IMR-90 (cell line): ENCODE measurements around the gene FAT1. TPM values are rescaled to one million over a fixed set of nuclear protein-coding genes. Genes with fewer than 3 reads are reported as not detected.

Experiments
- ATAC-seq: fragments of 200-7000 bp; cut with Tn5 transposase; 2 replicates; pipeline ENCODE4 v1.9.1; 2020; ENCODE audit warnings: low read depth, mild to moderate bottlenecking, moderate library complexity
- BruUV-seq: library from RNA; stranded (reverse); fragments of 400-500 nt; replicated peaks from 2 replicates; lab custom pipeline; 2021; lab: Mats Ljungman, UMichigan
- CTCF ChIA-PET: fragments of 300-600 bp; formaldehyde crosslinking; extraction: SDS; loops from one replicate; lab custom pipeline; 2021; ENCODE audit warnings: antibody characterized with exemption; lab: Yijun Ruan, JAX
- POLR2A ChIA-PET: fragments of 300-600 bp; sonication (Branson Sonifier 250); formaldehyde crosslinking; loops from one replicate; lab custom pipeline; 2022; ENCODE audit warnings: antibody characterized with exemption; ENCODE audit not compliant: unreplicated experiment; lab: Charles Lee
- DNase-seq: peaks from one replicate; pipeline ENCODE4 v3.0.0; 2013
- H2AFZ ChIP-seq: replicated peaks from 2 replicates; pipeline ENCODE3; 2013; ENCODE audit warnings: low read length, mild to moderate bottlenecking; ENCODE audit not compliant: poor library complexity
- H2AK5ac ChIP-seq: 2 replicates; pipeline ENCODE4 v1.6.1; 2013; ENCODE audit warnings: low read depth, low read length, inconsistent platforms
- H2AK9ac ChIP-seq: replicated peaks from 2 replicates; pipeline ENCODE3; 2013; ENCODE audit warnings: mild to moderate bottlenecking, low read depth, low read length, moderate library complexity; ENCODE audit not compliant: poor library complexity
- H2BK120ac ChIP-seq: 2 replicates; pipeline ENCODE4 v1.6.1; 2013; ENCODE audit warnings: low read depth, low read length, inconsistent platforms
- H2BK15ac ChIP-seq: 3 replicates; pipeline ENCODE4 v1.6.1; 2013; ENCODE audit warnings: low read depth, low read length, inconsistent platforms
- H2BK20ac ChIP-seq: 2 replicates; pipeline ENCODE4 v1.6.1; 2013; ENCODE audit warnings: low read depth, mild to moderate bottlenecking, inconsistent platforms, low read length, moderate library complexity
- H2BK5ac ChIP-seq: 2 replicates; pipeline ENCODE4 v1.6.1; 2013; ENCODE audit warnings: mild to moderate bottlenecking, low read depth, low read length, inconsistent platforms; ENCODE audit not compliant: poor library complexity, severe bottlenecking
- H3K14ac ChIP-seq: replicated peaks from 2 replicates; pipeline ENCODE4 v1.6.1; 2013; ENCODE audit warnings: low read depth, low read length, inconsistent platforms
- H3K18ac ChIP-seq: 2 replicates; pipeline ENCODE4 v1.6.1; 2013; ENCODE audit warnings: low read depth, low read length, control low read depth
- H3K23ac ChIP-seq: 2 replicates; pipeline ENCODE4 v1.6.1; 2013; ENCODE audit warnings: low read depth, low read length, inconsistent platforms
- H3K27ac ChIP-seq: 2 replicates; pipeline ENCODE4 v1.5.1; 2013; ENCODE audit warnings: mild to moderate bottlenecking, control low read depth, low read length; ENCODE audit not compliant: insufficient read depth
- H3K27me3 ChIP-seq: 2 replicates; pipeline ENCODE4 v1.6.1; 2013; ENCODE audit warnings: low read length; ENCODE audit not compliant: control insufficient read depth, insufficient read depth
- H3K36me3 ChIP-seq: 2 replicates; pipeline ENCODE4 v1.6.1; 2013; ENCODE audit warnings: low read length, mixed read lengths; ENCODE audit not compliant: control insufficient read depth, insufficient read depth
- H3K4ac ChIP-seq: 2 replicates; pipeline ENCODE4 v1.6.1; 2013; ENCODE audit warnings: low read depth, low read length, inconsistent platforms
- H3K4me1 ChIP-seq: 2 replicates; pipeline ENCODE4 v1.6.1; 2013; ENCODE audit warnings: low read length, mixed read lengths; ENCODE audit not compliant: control insufficient read depth, insufficient read depth
- H3K4me2 ChIP-seq: 2 replicates; pipeline ENCODE4 v1.6.1; 2013; ENCODE audit warnings: low read depth, mild to moderate bottlenecking, control low read depth, low read length, moderate library complexity
- H3K4me3 ChIP-seq: 2 replicates; pipeline ENCODE4 v1.5.1; 2013; ENCODE audit warnings: low read depth, mild to moderate bottlenecking, control low read depth, low read length, moderate library complexity; ENCODE audit not compliant: insufficient read depth
- H3K56ac ChIP-seq: 2 replicates; pipeline ENCODE4 v1.6.1; 2013; ENCODE audit warnings: low read length, inconsistent platforms; ENCODE audit not compliant: insufficient read depth; ENCODE audit errors: extremely low read depth
- H3K79me1 ChIP-seq, 2 experiments: 2 replicates each; pipeline ENCODE4 v1.6.1; 2013; ENCODE audit warnings: low read length in 2 of 2, inconsistent platforms in 1 of 2, low read depth in 1 of 2
- H3K9ac ChIP-seq: 2 replicates; pipeline ENCODE4 v1.6.1; 2013; ENCODE audit warnings: low read depth, low read length, control low read depth
- H3K9me1 ChIP-seq: 2 replicates; pipeline ENCODE4 v1.6.1; 2013; ENCODE audit warnings: low read length, inconsistent platforms; ENCODE audit not compliant: insufficient read depth
- H3K9me3 ChIP-seq: 2 replicates; pipeline ENCODE4 v1.6.1; 2013; ENCODE audit warnings: low read length; ENCODE audit not compliant: control insufficient read depth, insufficient read depth
- H4K20me1 ChIP-seq: 2 replicates; pipeline ENCODE4 v1.6.1; 2013; ENCODE audit warnings: low read length, inconsistent platforms; ENCODE audit not compliant: insufficient read depth
- H4K5ac ChIP-seq: 2 replicates; pipeline ENCODE4 v1.6.1; 2013; ENCODE audit warnings: mild to moderate bottlenecking, low read depth, low read length, control low read depth
- H4K8ac ChIP-seq, 2 experiments: 2 replicates each; pipeline ENCODE4 v1.6.1; 2013; ENCODE audit warnings: low read depth in 2 of 2, low read length in 2 of 2, control low read depth in 1 of 2, inconsistent platforms in 1 of 2
- H4K91ac ChIP-seq: 2 replicates; pipeline ENCODE4 v1.6.1; 2013; ENCODE audit warnings: low read depth, low read length, inconsistent platforms; ENCODE audit not compliant: insufficient read depth
- BHLHE40 ChIP-seq: fragments of 150-350 bp; IDR thresholded peaks from 2 replicates; pipeline ENCODE4 v1.6.1; 2016; ENCODE audit warnings: mild to moderate bottlenecking, low read depth, low read length
- CHD1 ChIP-seq: IDR thresholded peaks from 2 replicates; pipeline ENCODE4 v1.6.1; 2012; ENCODE audit warnings: low read depth, low read length, improper control_type of control experiment
- CTCF ChIP-seq: conservative IDR thresholded peaks from 2 replicates; pipeline ENCODE4 v1.5.1; 2012; ENCODE audit warnings: mild to moderate bottlenecking, low read depth, low read length, improper control_type of control experiment
- ELK1 ChIP-seq: fragments of 150-350 bp; IDR thresholded peaks from 2 replicates; pipeline ENCODE4 v1.6.1; 2016; ENCODE audit warnings: low read depth, mild to moderate bottlenecking, low read length, moderate library complexity, borderline replicate concordance
- FOS ChIP-seq: fragments of 150-350 bp; IDR thresholded peaks from 2 replicates; pipeline ENCODE4 v1.6.1; 2016; ENCODE audit warnings: low read depth, low read length
- MAFK ChIP-seq: IDR thresholded peaks from 2 replicates; pipeline ENCODE4 v1.6.1; 2012; ENCODE audit warnings: low read depth, low read length, improper control_type of control experiment
- MAZ ChIP-seq: IDR thresholded peaks from 2 replicates; pipeline ENCODE4 v1.6.1; 2012; ENCODE audit warnings: low read depth, mild to moderate bottlenecking, low read length, improper control_type of control experiment, moderate library complexity, borderline replicate concordance
- MXI1 ChIP-seq: IDR thresholded peaks from 2 replicates; pipeline ENCODE4 v1.6.1; 2012; ENCODE audit warnings: low read depth, mild to moderate bottlenecking, low read length, moderate library complexity, borderline replicate concordance
- NFE2L2 ChIP-seq: fragments of 150-350 bp; IDR thresholded peaks from 2 replicates; pipeline ENCODE4 v1.6.1; 2016; ENCODE audit warnings: low read depth, mild to moderate bottlenecking, low read length
- POLR2A ChIP-seq: IDR thresholded peaks from 2 replicates; pipeline ENCODE4 v1.6.1; 2012; ENCODE audit warnings: mild to moderate bottlenecking, low read depth, low read length
- RAD21 ChIP-seq: IDR thresholded peaks from 2 replicates; pipeline ENCODE4 v1.6.1; 2012; ENCODE audit warnings: low read length, improper control_type of control experiment
- RCOR1 ChIP-seq: IDR thresholded peaks from 2 replicates; pipeline ENCODE4 v1.6.1; 2012; ENCODE audit warnings: mild to moderate bottlenecking, low read length, improper control_type of control experiment; ENCODE audit not compliant: insufficient replicate concordance
- RFX5 ChIP-seq: IDR thresholded peaks from 2 replicates; pipeline ENCODE4 v1.8.0; 2012; ENCODE audit warnings: low read depth, mild to moderate bottlenecking, low read length, moderate library complexity
- SMC3 ChIP-seq: fragments of 150-350 bp; IDR thresholded peaks from 2 replicates; pipeline ENCODE4 v1.6.1; 2016; ENCODE audit warnings: low read depth, mild to moderate bottlenecking, antibody characterized with exemption, low read length, moderate library complexity
- USF2 ChIP-seq: fragments of 150-350 bp; IDR thresholded peaks from 2 replicates; pipeline ENCODE4 v1.6.1; 2017; ENCODE audit warnings: mild to moderate bottlenecking, antibody characterized with exemption, low read length, low read depth
- WGBS, 2 experiments: methylation state at CpG; one replicate each; pipeline versions ENCODE4 v1.1.5 to v1.1.7; 2013; ENCODE audit warnings: missing lambda C conversion rate in 2 of 2; ENCODE audit not compliant: insufficient read length in 1 of 2; ENCODE audit errors: extremely low coverage in 2 of 2; 5-methylcytosine and 5-hydroxymethylcytosine counted together
- dilution Hi-C: fragments of 300-500 bp; cut with HindIII; formaldehyde crosslinking; loops from one replicate; pipeline ENCODE4 v1.14.3; 2018; ENCODE audit warnings: low sequenced_read_pairs; ENCODE audit not compliant: unreplicated experiment
- in situ Hi-C: fragments of 300-500 bp; cut with MboI; formaldehyde crosslinking; loops from 3 replicates; pipeline ENCODE4 v1.14.3; 2019; ENCODE audit warnings: low sequenced_read_pairs, inconsistent platforms, mixed read lengths
- intact Hi-C: fragments of 100-400 bp; cut with micrococcal nuclease; formaldehyde crosslinking; loops from 2 replicates; pipeline ENCODE4 v1.10.0; 2022
- polyA plus RNA-seq, 3 experiments: library from polyadenylated mRNA; depleted of rRNA; stranded (reverse); fragments of >200 nt; gene quantifications; 2 replicates each; pipeline ENCODE4 v1.2.3, GENCODE V29; 2012; ENCODE audit warnings: low replicate concordance in 1 of 3
- total RNA-seq: library from RNA; depleted of rRNA; stranded (reverse); fragments of >200 nt; gene quantifications from 2 replicates; pipeline ENCODE4 v1.2.3, GENCODE V29; 2012

The FAT1 gene
- total and polyA plus RNA-seq, 2 of the 4 experiments (the other 2 are of a cell fraction), result 156 to 519 TPM

- POLR2A ChIA-PET, result interaction anchor here (0.6 kb wide), 1 partner anchor 9 kb away, joined by 5 read pairs; no protein-coding TSS in a partner anchor
- 100% methylated on average over 1 of the region's 7 CpGs; no CpG with 5 or more reads in 1 of the 2 experiments for WGBS, 2 experiments
- Histone ChIP-seq H2BK5ac (no peak overlapping the region), H3K9me3 (no peaks in the 10 kb centered on the region), H3K4ac (no peak overlapping the region), H3K4me3 (no peak overlapping the region), H3K14ac (no peak overlapping the region), H4K8ac (no peak overlapping the region), H3K9me1 (no peaks in the 10 kb centered on the region), H2AK5ac (no peak overlapping the region), H3K79me1 (no peaks in the 10 kb centered on the region), H3K9ac (no peak overlapping the region), H3K23ac (no peak overlapping the region), H4K20me1 (no peaks in the 10 kb centered on the region), H4K5ac (no peak overlapping the region), H3K27me3 (peaks cover 1% of the 10 kb centered on the region), H2AFZ (no peak overlapping the region), H3K4me1 (no peaks in the 10 kb centered on the region), H4K91ac (no peak overlapping the region), H3K27ac (no peak overlapping the region), H2BK15ac (no peak overlapping the region), H2AK9ac (no peak overlapping the region), H3K18ac (no peak overlapping the region), H2BK20ac (no peak overlapping the region), H3K36me3 (no peaks in the 10 kb centered on the region), H3K4me2 (no peak overlapping the region), H2BK120ac (no peak overlapping the region), H3K56ac (no peak overlapping the region)
- dilution Hi-C loops (no loop called here), intact Hi-C loops (no loop called here), in situ Hi-C loops (no loop called here)
- TF ChIP-seq POLR2A, result no peak
- no peak for TF ChIP-seq ELK1
- TF ChIP-seq RCOR1, result no peak
- TF ChIP-seq MAFK, result no peak
- no peak for TF ChIP-seq CTCF
- TF ChIP-seq FOS, result no peak
- no peak for TF ChIP-seq MAZ
- TF ChIP-seq BHLHE40, result no peak
- TF ChIP-seq RFX5, result no peak
- TF ChIP-seq USF2, result no peak
- TF ChIP-seq SMC3, result no peak
- no peak for TF ChIP-seq CHD1
- no peak for TF ChIP-seq RAD21
- no peak for TF ChIP-seq MXI1
- no peak for TF ChIP-seq NFE2L2
- DNase-seq (no peak), ATAC-seq (no peak)
- CTCF ChIA-PET, result no interaction called here
- no TSS peak for BruUV-seq
These were observed 178.2 kb downstream of the FAT1 start for GRCh38 chr4:186545436-186545835.
